HL-60 (cell line): ENCODE data around the gene ACOT12.

Experiments used
- DNase-seq, 2 experiments: peaks; one replicate each; pipeline ENCODE4 v3.0.0-alpha.2; 2010 to 2020; ENCODE audit warnings: low read depth in 1 of 2, low spot score in 1 of 2
- H3K27ac ChIP-seq: fragments of 250-450 bp; sonication (Bioruptor Pico); replicated peaks from 2 replicates; pipeline ENCODE4 v1.5.1; 2020; ENCODE audit warnings: mild to moderate bottlenecking, moderate library complexity
- H3K27me3 ChIP-seq: fragments of 250-450 bp; sonication (Bioruptor Pico); 2 replicates; pipeline ENCODE4 v1.5.1; 2021; ENCODE audit warnings: mild to moderate bottlenecking, moderate library complexity; ENCODE audit not compliant: insufficient read depth, poor library complexity, severe bottlenecking
- H3K4me3 ChIP-seq: replicated peaks from 2 replicates; pipeline ENCODE4 v1.5.1; 2011; ENCODE audit warnings: mild to moderate bottlenecking, control low read depth, low read length; ENCODE audit not compliant: insufficient read depth
- GABPA ChIP-seq: IDR thresholded peaks from 2 replicates; pipeline ENCODE4 v1.6.1; 2012; ENCODE audit warnings: low read depth
- POLR2AphosphoS5 ChIP-seq: IDR thresholded peaks from 2 replicates; pipeline ENCODE4 v1.6.1; 2012; ENCODE audit warnings: low read depth
- REST ChIP-seq: IDR thresholded peaks from 2 replicates; pipeline ENCODE4 v1.6.1; 2012; ENCODE audit warnings: low read depth; ENCODE audit not compliant: insufficient replicate concordance
- SPI1 ChIP-seq: IDR thresholded peaks from 2 replicates; pipeline ENCODE4 v1.6.1; 2012; ENCODE audit warnings: low read depth, mild to moderate bottlenecking, borderline replicate concordance
- TF ChIP-seq, protein P1 (sequence below): IDR thresholded peaks from one replicate; pipeline ENCODE4 v1.5.1; 2011; ENCODE audit warnings: low read length, control low read depth, inconsistent platforms; ENCODE audit not compliant: insufficient read depth

Gene ACOT12

GRCh38 chr5:81308836-81309235 is 85.1 kb downstream of the ACOT12 start:
- no peak overlapping the region for H3K27ac ChIP-seq
- TF ChIP-seq, protein P1, sequence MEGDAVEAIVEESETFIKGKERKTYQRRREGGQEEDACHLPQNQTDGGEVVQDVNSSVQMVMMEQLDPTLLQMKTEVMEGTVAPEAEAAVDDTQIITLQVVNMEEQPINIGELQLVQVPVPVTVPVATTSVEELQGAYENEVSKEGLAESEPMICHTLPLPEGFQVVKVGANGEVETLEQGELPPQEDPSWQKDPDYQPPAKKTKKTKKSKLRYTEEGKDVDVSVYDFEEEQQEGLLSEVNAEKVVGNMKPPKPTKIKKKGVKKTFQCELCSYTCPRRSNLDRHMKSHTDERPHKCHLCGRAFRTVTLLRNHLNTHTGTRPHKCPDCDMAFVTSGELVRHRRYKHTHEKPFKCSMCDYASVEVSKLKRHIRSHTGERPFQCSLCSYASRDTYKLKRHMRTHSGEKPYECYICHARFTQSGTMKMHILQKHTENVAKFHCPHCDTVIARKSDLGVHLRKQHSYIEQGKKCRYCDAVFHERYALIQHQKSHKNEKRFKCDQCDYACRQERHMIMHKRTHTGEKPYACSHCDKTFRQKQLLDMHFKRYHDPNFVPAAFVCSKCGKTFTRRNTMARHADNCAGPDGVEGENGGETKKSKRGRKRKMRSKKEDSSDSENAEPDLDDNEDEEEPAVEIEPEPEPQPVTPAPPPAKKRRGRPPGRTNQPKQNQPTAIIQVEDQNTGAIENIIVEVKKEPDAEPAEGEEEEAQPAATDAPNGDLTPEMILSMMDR = no peak
- no peak for TF ChIP-seq GABPA
- TF ChIP-seq REST = no peak
- TF ChIP-seq POLR2AphosphoS5 = no peak
- TF ChIP-seq SPI1 = no peak
- H3K4me3 ChIP-seq = no peak overlapping the region
- no peaks in the 10 kb centered on the region for H3K27me3 ChIP-seq
- DNase-seq = no peak

DNA sequence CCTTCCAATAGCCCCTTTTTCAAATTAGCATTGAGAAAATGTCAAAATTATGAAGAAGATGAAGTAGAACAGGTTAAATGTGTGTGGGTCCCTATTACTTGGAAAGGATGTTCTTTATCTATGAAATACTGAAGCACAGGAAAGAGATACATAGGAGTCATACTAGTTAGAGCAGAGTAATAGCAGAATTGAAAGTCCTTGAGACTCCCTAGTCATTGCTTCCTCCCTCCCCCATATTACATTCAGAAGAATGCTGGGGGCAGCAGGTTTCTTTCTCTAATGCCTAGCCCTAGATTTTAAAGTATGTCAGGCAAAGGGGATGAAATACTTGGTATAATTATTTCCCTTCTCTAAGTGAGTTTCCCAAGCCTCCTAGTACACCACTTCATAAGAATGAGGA is 88.1 kb downstream of the ACOT12 start:
- H3K27ac ChIP-seq = no peak overlapping the region
- no peak for TF ChIP-seq SPI1
- no peak for TF ChIP-seq POLR2AphosphoS5
- TF ChIP-seq REST = no peak
- TF ChIP-seq, protein P1 = no peak
- no peak for TF ChIP-seq GABPA
- no peak for DNase-seq
- no peak overlapping the region for H3K4me3 ChIP-seq
- no peaks in the 10 kb centered on the region for H3K27me3 ChIP-seq

- Histone ChIP-seq H3K4me3 (no peak overlapping the region), H3K27ac (no peak overlapping the region), H3K27me3 (no peaks in the 10 kb centered on the region)
- no peak for DNase-seq
- TF ChIP-seq SPI1 (no peak), REST (no peak)
- TF ChIP-seq, protein P1 = no peak
Measured at GRCh38 chr5:81303563-81303962, 90.4 kb downstream of the ACOT12 start.
